Right lobe of liver (tissue), 6 donors: Measurements from ENCODE around the gene KDM4C. TPM values are rescaled to one million over a fixed set of nuclear protein-coding genes. Genes with fewer than 3 reads are reported as not detected.

ENCODE experiments used
- ATAC-seq, 4 donors: fragments of 200-7000 bp; cut with Tn5 transposase; one replicate each; pipeline ENCODE4 v1.9.1; 2020; ENCODE audit warnings: mild to moderate bottlenecking in 4 of 4, moderate library complexity in 4 of 4
- DNase-seq, 3 donors: peaks; one replicate each; pipeline ENCODE4 v3.0.0-alpha.2; 2020
- H3K27ac ChIP-seq, 3 donors: fragments of 200-600 bp; one replicate each; pipeline ENCODE4 v1.8.0; 2022
- H3K27me3 ChIP-seq, 2 donors: fragments of 200-600 bp; one replicate each; pipeline ENCODE4 v1.8.0; 2022
- H3K36me3 ChIP-seq, 4 donors: fragments of 200-600 bp; sonication (generic) in 1 of 4; one replicate each; pipeline versions ENCODE4 v1.5.1 to v1.8.0; 2017 to 2022; ENCODE audit warnings: control low read depth in 1 of 4
- H3K4me1 ChIP-seq, 4 donors: fragments of 200-600 bp; sonication (generic) in 1 of 4; one replicate each; pipeline versions ENCODE4 v1.5.1 to v1.8.0; 2017 to 2022; ENCODE audit warnings: control low read depth in 1 of 4
- H3K4me3 ChIP-seq, 3 donors: fragments of 200-600 bp; one replicate each; pipeline ENCODE4 v1.8.0; 2022
- H3K9me3 ChIP-seq, 4 donors: fragments of 200-600 bp; sonication (generic) in 1 of 4; one replicate each; pipeline versions ENCODE4 v1.5.1 to v1.8.0; 2017 to 2022; ENCODE audit warnings: control low read depth in 1 of 4
- POLR2A ChIP-seq: fragments of 450-650 bp; IDR thresholded peaks from one replicate; pipeline ENCODE4 v1.6.1; 2017; ENCODE audit warnings: antibody characterized with exemption, mild to moderate bottlenecking
- WGBS: methylation state at CpG from one replicate; pipeline ENCODE4 v1.1.6; 2018; ENCODE audit warnings: low coverage, low lambda C conversion rate; ENCODE audit not compliant: insufficient coverage; ENCODE audit errors: missing lambda C conversion rate; 5-methylcytosine and 5-hydroxymethylcytosine counted together
- intact Hi-C, 2 donors: fragments of 100-400 bp; cut with DNase I; formaldehyde crosslinking; loops; one replicate each; pipeline versions ENCODE4 v1.11.2 to v1.14.1; 2022
- total RNA-seq, 6 experiments: library from RNA; depleted of rRNA in 2 of 6; stranded (reverse); fragments of >200 nt in 2 of 6; fragmentation: NEBNext Ultra II Directional in 3 of 6; extraction: Animal tissue kit (Norgen Biotek cat#: 25700) in 3 of 6; gene quantifications; one replicate each; pipeline versions ENCODE4 v1.1.0 to v1.2.4, GENCODE V29; 2016 to 2023
- TF ChIP-seq, protein P1 (sequence below), 4 donors: fragments of 200-600 bp in 3 of 4; fragments of 450-650 bp in 1 of 4; IDR thresholded peaks; one replicate each; pipeline versions ENCODE4 v1.5.1 to v1.8.0; 2016 to 2022; ENCODE audit warnings: antibody characterized with exemption in 4 of 4, mild to moderate bottlenecking in 2 of 4
- donor health status: DM: no; HTN: yes; CAD: no.
- donor health status: DM: no; HTN: no; CAD: no.
- donor health status: DM: no; HTN: no; CAD: no.
- donor health status: DM: no; HTN: yes; CAD: no.
- donor health status: DM: no; HTN: yes; CAD: no.

Gene KDM4C
- total RNA-seq, 6 experiments from 2014 or later = 14.1 to 20.9 (median 15.3) TPM

DNA sequence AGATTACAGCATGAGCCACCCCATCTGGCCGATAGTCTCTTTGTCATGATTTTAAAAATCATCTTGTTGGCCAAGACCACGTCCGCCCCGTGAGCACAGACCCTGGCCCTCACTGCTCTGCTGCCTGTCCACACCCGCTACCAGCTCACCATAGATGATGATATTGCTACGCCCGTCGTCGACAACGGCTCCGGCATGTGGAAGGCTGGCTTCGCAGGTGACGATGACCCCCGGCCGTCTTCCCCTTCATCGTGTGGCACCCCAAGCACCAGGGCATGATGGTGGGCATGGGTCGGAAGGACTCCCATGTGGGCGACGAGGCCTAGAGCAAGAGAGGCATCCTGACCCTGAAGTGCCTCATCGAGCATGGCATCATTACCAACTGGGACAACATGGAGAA lies 76.5 kb downstream of the KDM4C start:
- Histone ChIP-seq H3K4me1 (no peaks in the 10 kb centered on the region), H3K36me3 (peaks cover 0 to 3% (median 0%) of the 10 kb centered on the region in 4 donors), H3K4me3 (no peak overlapping the region), H3K27me3 (no peaks in the 10 kb centered on the region), H3K27ac (no peak overlapping the region), H3K9me3 (no peaks in the 10 kb centered on the region)
- 99% methylated on average over 13 of the region's 20 CpGs for WGBS
- no peak for ATAC-seq
- TF ChIP-seq, protein P1, sequence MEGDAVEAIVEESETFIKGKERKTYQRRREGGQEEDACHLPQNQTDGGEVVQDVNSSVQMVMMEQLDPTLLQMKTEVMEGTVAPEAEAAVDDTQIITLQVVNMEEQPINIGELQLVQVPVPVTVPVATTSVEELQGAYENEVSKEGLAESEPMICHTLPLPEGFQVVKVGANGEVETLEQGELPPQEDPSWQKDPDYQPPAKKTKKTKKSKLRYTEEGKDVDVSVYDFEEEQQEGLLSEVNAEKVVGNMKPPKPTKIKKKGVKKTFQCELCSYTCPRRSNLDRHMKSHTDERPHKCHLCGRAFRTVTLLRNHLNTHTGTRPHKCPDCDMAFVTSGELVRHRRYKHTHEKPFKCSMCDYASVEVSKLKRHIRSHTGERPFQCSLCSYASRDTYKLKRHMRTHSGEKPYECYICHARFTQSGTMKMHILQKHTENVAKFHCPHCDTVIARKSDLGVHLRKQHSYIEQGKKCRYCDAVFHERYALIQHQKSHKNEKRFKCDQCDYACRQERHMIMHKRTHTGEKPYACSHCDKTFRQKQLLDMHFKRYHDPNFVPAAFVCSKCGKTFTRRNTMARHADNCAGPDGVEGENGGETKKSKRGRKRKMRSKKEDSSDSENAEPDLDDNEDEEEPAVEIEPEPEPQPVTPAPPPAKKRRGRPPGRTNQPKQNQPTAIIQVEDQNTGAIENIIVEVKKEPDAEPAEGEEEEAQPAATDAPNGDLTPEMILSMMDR (IDR thresholded peaks at IDR 0.05) = no peak
- no peak for TF ChIP-seq POLR2A
- intact Hi-C loops = no loop called here
- no peak for DNase-seq

DNA sequence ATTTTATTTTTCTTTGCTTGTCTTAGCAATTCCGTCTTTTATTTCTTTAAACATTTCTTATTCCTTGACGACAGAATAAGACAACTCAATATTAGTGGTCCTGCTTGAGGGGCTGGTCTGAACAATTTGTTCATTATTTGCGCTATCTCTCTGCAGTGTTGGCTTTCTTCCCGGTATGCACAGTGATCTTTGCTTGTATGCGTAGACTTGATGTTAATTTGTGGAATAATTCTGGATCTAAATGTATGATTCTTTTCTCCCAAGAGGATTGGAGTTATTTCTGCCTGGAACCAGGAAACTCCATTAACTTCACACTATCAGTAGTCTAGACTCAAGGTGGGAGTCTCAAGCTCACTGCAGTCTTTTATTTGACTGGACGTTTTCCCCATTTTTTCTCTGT lies 80.4 kb downstream of the KDM4C start:
- WGBS = 72% methylated on average over 6 of the region's 6 CpGs
- DNase-seq = no peak
- Histone ChIP-seq H3K9me3 (no peaks in the 10 kb centered on the region), H3K36me3 (peaks cover 0 to 3% (median 0%) of the 10 kb centered on the region in 4 donors), H3K4me3 (no peak overlapping the region), H3K27ac (no peak overlapping the region), H3K4me1 (no peaks in the 10 kb centered on the region), H3K27me3 (no peaks in the 10 kb centered on the region)
- TF ChIP-seq, protein P1 (IDR thresholded peaks at IDR 0.05) = no peak
- TF ChIP-seq POLR2A = no peak
- intact Hi-C loops = no loop called here
- ATAC-seq = no peak

DNA sequence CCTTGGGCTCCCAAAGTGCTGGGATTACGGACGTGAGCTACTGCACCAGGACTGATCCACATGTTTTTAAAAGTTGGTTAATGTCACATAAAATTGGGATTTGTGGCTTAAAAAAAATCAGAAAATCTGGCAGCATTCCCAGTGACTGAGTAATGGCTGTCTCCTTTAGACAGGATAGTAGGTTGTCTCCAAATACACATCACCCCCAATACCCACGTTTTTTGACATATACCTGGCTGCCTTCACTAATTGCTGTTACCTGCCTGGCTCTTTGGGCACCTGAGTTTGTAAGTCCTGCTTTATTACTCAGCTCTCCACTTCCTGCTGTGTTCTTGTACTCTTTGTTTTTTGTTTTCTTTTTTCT lies 84.8 kb downstream of the KDM4C start:
- intact Hi-C loops = no loop called here
- DNase-seq = no peak
- Histone ChIP-seq H3K4me1 (no peaks in the 10 kb centered on the region), H3K4me3 (no peak overlapping the region), H3K36me3 (no peaks in the 10 kb centered on the region), H3K27me3 (no peaks in the 10 kb centered on the region), H3K9me3 (no peaks in the 10 kb centered on the region), H3K27ac (no peak overlapping the region)
- no peak for TF ChIP-seq POLR2A
- TF ChIP-seq, protein P1 (IDR thresholded peaks at IDR 0.05) = no peak
- WGBS = 83% methylated on average over 3 of the region's 3 CpGs
- no peak for ATAC-seq

DNA sequence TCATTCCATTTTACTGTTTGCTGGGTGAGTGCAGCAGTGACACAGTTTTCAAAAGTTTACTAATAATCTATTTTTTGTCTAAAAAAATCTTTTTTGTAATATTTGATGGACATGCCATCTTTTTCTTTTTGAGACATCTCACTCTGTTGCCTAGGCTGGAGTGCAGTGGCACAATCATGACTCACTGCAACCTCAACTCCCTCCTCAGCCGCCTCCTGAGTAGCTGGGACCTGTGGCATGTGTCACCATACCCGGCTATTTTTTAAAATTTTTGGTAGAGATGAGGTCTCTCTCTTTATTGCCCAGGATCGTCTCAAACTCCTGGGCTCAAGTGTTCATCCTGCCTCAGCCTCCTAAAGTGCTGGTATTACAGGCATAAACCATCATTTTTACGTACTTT lies 86.0 kb downstream of the KDM4C start:
- Histone ChIP-seq H3K27ac (no peak overlapping the region), H3K36me3 (no peaks in the 10 kb centered on the region), H3K9me3 (no peaks in the 10 kb centered on the region), H3K27me3 (no peaks in the 10 kb centered on the region), H3K4me3 (no peak overlapping the region), H3K4me1 (no peaks in the 10 kb centered on the region)
- no peak for TF ChIP-seq POLR2A
- TF ChIP-seq, protein P1 (IDR thresholded peaks at IDR 0.05) = no peak
- 96% methylated on average over 4 of the region's 4 CpGs for WGBS
- ATAC-seq (no peak), DNase-seq (no peak)
- intact Hi-C loops = no loop called here

DNA sequence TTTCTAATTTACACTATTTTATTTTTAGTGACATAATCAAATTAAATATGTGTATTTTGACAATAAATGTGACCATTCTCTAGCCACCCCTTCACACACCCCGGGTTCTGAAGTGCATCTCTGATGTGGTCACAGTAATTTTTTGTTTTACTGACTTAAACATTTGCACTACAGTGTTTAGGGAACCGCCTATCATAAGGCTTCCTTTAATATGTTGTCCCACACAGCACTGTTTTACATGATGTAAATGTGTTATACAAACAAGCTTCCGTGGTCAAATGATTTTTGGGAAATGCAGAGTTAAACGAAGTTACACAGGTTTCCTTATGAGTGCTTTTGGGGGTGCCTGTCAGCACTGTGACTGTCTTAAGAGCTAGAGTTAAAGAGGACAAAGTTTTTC lies 86.5 kb downstream of the KDM4C start:
- TF ChIP-seq POLR2A = no peak
- TF ChIP-seq, protein P1 (IDR thresholded peaks at IDR 0.05) = no peak
- intact Hi-C loops = no loop called here
- Histone ChIP-seq H3K36me3 (peaks cover 0 to under 1% (median 0%) of the 10 kb centered on the region in 4 donors), H3K4me3 (no peak overlapping the region), H3K9me3 (no peaks in the 10 kb centered on the region), H3K4me1 (no peaks in the 10 kb centered on the region), H3K27me3 (no peaks in the 10 kb centered on the region), H3K27ac (no peak overlapping the region)
- DNase-seq (no peak), ATAC-seq (no peak)
- WGBS = 89% methylated on average over 4 of the region's 4 CpGs
